GM10847 (cell line): ENCODE results near the gene CAMSAP2.

Experiments used
- POLR2A ChIP-seq: IDR thresholded peaks from 2 replicates; pipeline ENCODE4 v1.6.1; 2011; ENCODE audit not compliant: insufficient read length; ENCODE audit errors: extremely low read depth

Gene CAMSAP2

GRCh38 chr1:200795156-200795555, 56.5 kb downstream of the CAMSAP2 start:
- TF ChIP-seq POLR2A = no peak

- no peak for TF ChIP-seq POLR2A
These were observed 63.3 kb downstream of the CAMSAP2 start for GRCh38 chr1:200802042-200802441.

GRCh38 chr1:200802865-200803512, 64.3 kb downstream of the CAMSAP2 start:
- no peak for TF ChIP-seq POLR2A

GRCh38 chr1:200805719-200806118, 67.0 kb downstream of the CAMSAP2 start:
- TF ChIP-seq POLR2A = no peak

- no peak for TF ChIP-seq POLR2A
These were observed 70.2 kb downstream of the CAMSAP2 start for GRCh38 chr1:200808846-200809245.

GRCh38 chr1:200811704-200812103, 73.0 kb downstream of the CAMSAP2 start:
- TF ChIP-seq POLR2A = no peak

- TF ChIP-seq POLR2A = no peak
These were observed 79.6 kb downstream of the CAMSAP2 start for GRCh38 chr1:200818248-200818647.

- TF ChIP-seq POLR2A = no peak
These were observed 81.0 kb downstream of the CAMSAP2 start for GRCh38 chr1:200819726-200820125.

GRCh38 chr1:200831091-200831490, 92.4 kb downstream of the CAMSAP2 start:
- TF ChIP-seq POLR2A = no peak

GRCh38 chr1:200834383-200834782, 95.7 kb downstream of the CAMSAP2 start:
- no peak for TF ChIP-seq POLR2A

- TF ChIP-seq POLR2A = no peak
These were observed 97.5 kb downstream of the CAMSAP2 start for GRCh38 chr1:200836213-200836612.

GRCh38 chr1:200837931-200838571, 99.4 kb downstream of the CAMSAP2 start:
- no peak for TF ChIP-seq POLR2A

- TF ChIP-seq POLR2A = no peak
These were observed 100.2 kb downstream of the CAMSAP2 start for GRCh38 chr1:200838676-200839445.

- TF ChIP-seq POLR2A = no peak
These were observed 106.7 kb downstream of the CAMSAP2 start for GRCh38 chr1:200845360-200845759.

- TF ChIP-seq POLR2A = no peak
These were observed 107.7 kb downstream of the CAMSAP2 start for GRCh38 chr1:200846398-200846797.

GRCh38 chr1:200849430-200849829, 110.7 kb downstream of the CAMSAP2 start:
- no peak for TF ChIP-seq POLR2A
